Cardiac fibroblast (primary cell): ENCODE results near the gene PLOD1.

Experiments used
- DNase-seq, 2 donors: peaks; one replicate each; pipeline versions ENCODE4 v3.0.0 to v3.0.0-alpha.2; 2010; ENCODE audit warnings: low read depth in 2 of 2
- H3K4me3 ChIP-seq, 2 donors: replicated peaks in 1 of 2; 1 replicate in 1 of 2; 2 replicates in 1 of 2; pipeline ENCODE4 v1.5.1; 2011; ENCODE audit warnings: low read depth in 2 of 2, low read length in 2 of 2, mild to moderate bottlenecking in 2 of 2, moderate library complexity in 1 of 2
- CTCF ChIP-seq: IDR thresholded peaks from one replicate; pipeline ENCODE4 v1.5.1; 2011; ENCODE audit warnings: low read depth, mild to moderate bottlenecking, low read length, inconsistent platforms

The PLOD1 gene

DNA sequence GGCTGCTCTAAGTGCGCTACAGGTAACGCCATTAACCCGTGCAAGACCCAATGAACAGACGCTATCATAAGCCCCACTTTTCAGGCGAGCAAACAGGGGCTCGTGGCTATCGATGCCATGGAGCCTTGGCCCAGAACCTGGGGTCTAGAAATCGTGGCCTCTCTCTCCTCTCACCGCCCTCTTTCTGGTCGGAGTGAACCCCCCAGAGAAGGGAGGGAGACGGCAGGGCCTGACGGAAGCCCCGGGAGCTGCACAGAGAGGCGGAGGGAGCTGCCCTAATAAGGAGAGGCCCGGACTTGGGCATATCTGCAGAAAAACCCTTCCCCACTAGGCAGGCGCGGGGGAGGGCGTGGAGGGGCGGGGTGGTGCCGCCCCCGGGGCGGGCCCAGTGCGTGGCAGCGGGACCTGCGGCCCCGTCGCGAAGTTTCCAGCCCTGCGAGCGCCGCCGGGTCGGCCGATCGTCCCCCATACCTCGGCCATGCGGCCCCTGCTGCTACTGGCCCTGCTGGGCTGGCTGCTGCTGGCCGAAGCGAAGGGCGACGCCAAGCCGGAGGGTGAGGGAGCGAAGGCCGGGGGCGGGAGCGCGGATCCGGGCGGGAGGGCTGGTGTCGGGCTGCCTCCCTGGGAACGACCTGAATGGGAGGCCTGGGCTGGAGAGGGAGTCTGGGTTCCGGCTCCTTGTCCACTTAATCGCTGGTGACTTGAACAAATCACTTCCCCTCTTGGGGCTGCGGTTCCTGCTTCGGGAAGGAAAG is at the start of gene PLOD1:
Gene PLOD1, plus strand, starts transcription at position 416 of the 755 bp plus-strand sequence. Its CDS starts 63 bp downstream, at position 479.
- no peak for TF ChIP-seq CTCF
- H3K4me3 ChIP-seq, result peak within 1 kb of the TSS; percentile 62 to 71
- DNase-seq, result peak; percentile 89 to 95

DNA sequence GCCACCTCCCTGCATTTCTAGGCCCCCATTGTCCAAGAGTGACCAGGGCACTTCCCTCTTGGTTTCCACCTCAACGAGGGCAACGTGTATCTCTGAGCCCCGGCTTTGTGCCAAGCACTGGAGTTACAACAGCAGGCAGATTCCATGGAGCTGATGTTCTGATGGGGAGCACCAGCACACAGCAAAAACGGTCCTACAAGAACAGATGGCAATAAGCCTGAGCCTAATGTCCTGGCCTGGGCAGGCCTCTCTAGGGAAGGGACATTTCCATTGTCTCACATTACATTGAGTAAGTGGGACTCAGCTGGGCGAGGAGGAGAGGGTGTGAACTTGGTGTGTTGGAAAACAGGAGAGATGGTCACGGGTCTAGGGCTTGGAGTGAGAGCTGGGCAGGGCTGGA is 48.6 kb upstream of the PLOD1 start:
- no peak for TF ChIP-seq CTCF
- H3K4me3 ChIP-seq, result no peak overlapping the region
- DNase-seq, result no peak

GRCh38 chr1:11886986-11887665 is 47.4 kb upstream of the PLOD1 start:
- peak in 1 of 2 donors; percentile 30 for DNase-seq
- H3K4me3 ChIP-seq, result no peak overlapping the region
- no peak for TF ChIP-seq CTCF

DNA sequence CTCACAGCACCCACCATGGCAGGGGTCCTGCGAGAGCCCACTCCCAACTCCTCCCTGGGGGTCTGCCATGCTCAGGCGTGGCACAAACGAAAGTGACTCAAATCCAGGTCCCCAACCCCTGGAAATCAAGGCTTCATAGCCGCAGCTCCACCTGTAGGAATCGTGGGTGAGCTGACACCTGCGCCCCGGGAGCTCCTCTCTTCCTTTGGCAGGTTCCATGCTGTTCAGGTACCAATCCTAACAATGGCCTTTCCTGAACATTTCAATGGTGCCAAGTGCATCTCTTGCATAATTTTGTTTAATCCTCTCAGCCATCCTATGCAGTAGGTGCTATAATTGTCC is 46.9 kb upstream of the PLOD1 start:
- no peak for DNase-seq
- H3K4me3 ChIP-seq, result no peak overlapping the region
- TF ChIP-seq CTCF, result no peak

- no peak overlapping the region for H3K4me3 ChIP-seq
- TF ChIP-seq CTCF, result no peak
- DNase-seq, result no peak
These were observed 46.2 kb upstream of the PLOD1 start for GRCh38 chr1:11888206-11888876.

DNA sequence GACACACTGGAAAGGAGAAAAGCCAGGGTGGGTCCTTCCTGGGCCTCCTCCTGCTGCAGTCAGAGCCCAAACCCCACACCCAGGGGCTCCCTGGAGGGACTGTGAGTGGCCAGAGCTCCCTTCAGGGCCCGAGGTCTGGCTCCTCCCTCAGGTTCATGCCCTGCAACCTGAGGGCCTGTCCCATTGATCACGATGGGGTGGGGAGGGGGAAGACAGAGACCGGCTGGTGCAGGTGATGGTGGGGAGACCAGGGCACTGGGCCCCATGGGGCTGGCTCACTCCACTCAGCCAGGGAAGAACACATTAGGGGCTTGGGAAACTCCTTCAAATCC is 45.7 kb upstream of the PLOD1 start:
- no peak for TF ChIP-seq CTCF
- no peak overlapping the region for H3K4me3 ChIP-seq
- no peak for DNase-seq
